H1 (cell line): ENCODE data around the gene CYYR1. TPM values are rescaled to one million over a fixed set of nuclear protein-coding genes. Genes with fewer than 3 reads are reported as not detected.

Experiments
- CTCF ChIA-PET: fragments of 300-600 bp; sonication (Branson Sonifier 250); formaldehyde crosslinking; loops from one replicate; lab custom pipeline; 2021; ENCODE audit not compliant: partially characterized antibody; lab: Charles Lee
- POLR2A ChIA-PET: fragments of 300-600 bp; sonication (Branson Sonifier 250); formaldehyde crosslinking; loops from one replicate; lab custom pipeline; 2021; ENCODE audit warnings: inconsistent platforms; ENCODE audit not compliant: partially characterized antibody; lab: Charles Lee
- DNase-seq, 2 experiments: peaks; one replicate each; pipeline versions ENCODE4 v3.0.0 to v3.0.0-alpha.2; 2010 to 2022; ENCODE audit warnings: low spot score in 2 of 2, low read depth in 1 of 2, mixed read lengths in 1 of 2
- FAIRE-seq: peaks from 2 replicates; lab custom pipeline; 2011; peaks lifted over from hg19 to GRCh38; lab: Jason Lieb, UNC
- H2AFZ ChIP-seq: 2 replicates; pipeline ENCODE4 v1.8.1; 2012; ENCODE audit warnings: low read length, inconsistent platforms
- H2AK5ac ChIP-seq: 2 replicates; pipeline ENCODE4 v1.6.1; 2013; ENCODE audit warnings: low read depth, low read length
- H2BK120ac ChIP-seq: replicated peaks from 2 replicates; pipeline ENCODE3; 2013; ENCODE audit warnings: low read depth, low read length, inconsistent platforms
- H2BK12ac ChIP-seq: 2 replicates; pipeline ENCODE4 v1.6.1; 2013; ENCODE audit warnings: low read depth, low read length
- H2BK15ac ChIP-seq: 2 replicates; pipeline ENCODE4 v1.6.1; 2013; ENCODE audit warnings: low read length
- H2BK20ac ChIP-seq: 2 replicates; pipeline ENCODE4 v1.6.1; 2013; ENCODE audit warnings: low read length
- H2BK5ac ChIP-seq: 2 replicates; pipeline ENCODE4 v1.6.1; 2013; ENCODE audit warnings: low read depth, low read length
- H3K14ac ChIP-seq: 2 replicates; pipeline ENCODE4 v1.6.1; 2013; ENCODE audit warnings: inconsistent platforms; ENCODE audit not compliant: insufficient read length
- H3K18ac ChIP-seq: 2 replicates; pipeline ENCODE4 v1.6.1; 2013; ENCODE audit warnings: low read length; ENCODE audit errors: extremely low read depth
- H3K23ac ChIP-seq: 2 replicates; pipeline ENCODE4 v1.6.1; 2013; ENCODE audit warnings: inconsistent platforms; ENCODE audit not compliant: insufficient read length
- H3K23me2 ChIP-seq: 2 replicates; pipeline ENCODE4 v1.6.1; 2013; ENCODE audit warnings: low read depth, low read length
- H3K27ac ChIP-seq: 2 replicates; pipeline ENCODE4 v1.6.1; 2011; ENCODE audit warnings: low read depth, low read length, inconsistent platforms
- H3K27me3 ChIP-seq, 4 experiments: replicated peaks in 1 of 4; 1 replicate in 1 of 4; 2 replicates in 3 of 4; pipeline versions ENCODE4 v1.6.1 to v1.8.1; 2011 to 2013; ENCODE audit warnings: low read length in 3 of 4, mild to moderate bottlenecking in 3 of 4, inconsistent platforms in 2 of 4, mixed read lengths in 2 of 4, moderate library complexity in 1 of 4; ENCODE audit not compliant: control insufficient read depth in 3 of 4, insufficient read depth in 3 of 4; ENCODE audit errors: extremely low read depth in 1 of 4
- H3K36me3 ChIP-seq, 4 experiments: 2 replicates each; pipeline versions ENCODE4 v1.6.1 to v1.8.1; 2011 to 2013; ENCODE audit warnings: mild to moderate bottlenecking in 4 of 4, low read length in 3 of 4, moderate library complexity in 2 of 4, control low read depth in 1 of 4, inconsistent platforms in 1 of 4; ENCODE audit not compliant: insufficient read depth in 4 of 4, control insufficient read depth in 2 of 4
- H3K4ac ChIP-seq: replicated peaks from 2 replicates; pipeline ENCODE3; 2013; ENCODE audit warnings: low read length, low read depth, mixed read lengths, inconsistent platforms; ENCODE audit not compliant: insufficient read length
- H3K4me1 ChIP-seq, 4 experiments: replicated peaks in 1 of 4; 1 replicate in 1 of 4; 2 replicates in 3 of 4; pipeline versions ENCODE4 v1.6.1 to v1.8.1; 2011 to 2013; ENCODE audit warnings: low read length in 3 of 4, inconsistent platforms in 2 of 4, mixed read lengths in 1 of 4; ENCODE audit not compliant: insufficient read depth in 4 of 4, control insufficient read depth in 3 of 4
- H3K4me2 ChIP-seq, 2 experiments: 2 replicates each; pipeline versions ENCODE4 v1.6.1 to v1.8.1; 2011 to 2013; ENCODE audit warnings: low read depth in 2 of 2, low read length in 2 of 2, control low read depth in 1 of 2, inconsistent platforms in 1 of 2, mild to moderate bottlenecking in 1 of 2; ENCODE audit not compliant: insufficient read depth in 1 of 2
- H3K4me3 ChIP-seq, 4 experiments: fragments of 200-600, 300-600 bp in 1 of 4; sonication (generic), shearing (Covaris generic), sonication (Bioruptor Twin) in 1 of 4; 2 replicates each; pipeline versions ENCODE4 v1.5.1 to v1.8.1; 2011 to 2016; ENCODE audit warnings: low read length in 4 of 4, low read depth in 3 of 4, control low read depth in 2 of 4, inconsistent platforms in 2 of 4, mild to moderate bottlenecking in 2 of 4, mixed read lengths in 1 of 4, moderate library complexity in 1 of 4; ENCODE audit not compliant: insufficient read depth in 2 of 4; ENCODE audit errors: extremely low read depth in 1 of 4
- H3K56ac ChIP-seq: replicated peaks from 2 replicates; pipeline ENCODE3; 2013; ENCODE audit warnings: low read depth, mild to moderate bottlenecking, mixed read lengths, low read length, inconsistent platforms; ENCODE audit not compliant: insufficient read length
- H3K79me1 ChIP-seq: 2 replicates; pipeline ENCODE4 v1.6.1; 2013; ENCODE audit warnings: low read depth, low read length, control low read depth
- H3K79me2 ChIP-seq, 2 experiments: 2 replicates each; pipeline versions ENCODE4 v1.6.1 to v1.8.1; 2012 to 2013; ENCODE audit warnings: low read length in 2 of 2, mild to moderate bottlenecking in 2 of 2, inconsistent platforms in 1 of 2; ENCODE audit not compliant: insufficient read depth in 2 of 2, control insufficient read depth in 1 of 2
- H3K9ac ChIP-seq, 4 experiments: replicated peaks in 1 of 4; 1 replicate in 1 of 4; 2 replicates in 3 of 4; pipeline versions ENCODE4 v1.6.1 to v1.8.1; 2011 to 2013; ENCODE audit warnings: low read depth in 3 of 4, low read length in 3 of 4, control low read depth in 2 of 4, mild to moderate bottlenecking in 2 of 4, moderate library complexity in 2 of 4, inconsistent platforms in 1 of 4; ENCODE audit errors: extremely low read depth in 1 of 4
- H3K9me3 ChIP-seq, 2 experiments: 2 replicates each; pipeline versions ENCODE4 v1.6.1 to v1.8.1; 2012 to 2013; ENCODE audit warnings: mild to moderate bottlenecking in 2 of 2, moderate library complexity in 2 of 2, control low read depth in 1 of 2, inconsistent platforms in 1 of 2, low read depth in 1 of 2, low read length in 1 of 2, mixed read lengths in 1 of 2; ENCODE audit not compliant: insufficient read depth in 2 of 2
- H4K20me1 ChIP-seq, 2 experiments: replicated peaks in 1 of 2; 2 replicates each; pipeline versions ENCODE3 to v1.8.1; 2011 to 2013; ENCODE audit warnings: inconsistent platforms in 2 of 2, low read length in 2 of 2, mild to moderate bottlenecking in 1 of 2; ENCODE audit not compliant: insufficient read depth in 2 of 2, control insufficient read depth in 1 of 2
- H4K5ac ChIP-seq: 2 replicates; pipeline ENCODE4 v1.6.1; 2013; ENCODE audit warnings: low read length, low read depth, mixed read lengths, inconsistent platforms; ENCODE audit not compliant: insufficient read length
- H4K8ac ChIP-seq: 2 replicates; pipeline ENCODE4 v1.8.0; 2013; ENCODE audit warnings: mild to moderate bottlenecking, moderate library complexity, low read length, inconsistent platforms; ENCODE audit not compliant: insufficient read depth; ENCODE audit errors: extremely low read depth
- H4K91ac ChIP-seq: replicated peaks from 2 replicates; pipeline ENCODE3; 2013; ENCODE audit warnings: low read length, mixed read lengths, inconsistent platforms; ENCODE audit not compliant: insufficient read length
- ASH2L ChIP-seq: fragments of 200-600, 300-600 bp; sonication (generic); IDR thresholded peaks from one replicate; pipeline ENCODE4 v1.7.1; 2017; ENCODE audit warnings: low read length
- EP300 ChIP-seq, 2 experiments: IDR thresholded peaks; 1 replicate in 1 of 2; 2 replicates in 1 of 2; pipeline ENCODE4 v1.6.1; 2011 to 2012; ENCODE audit warnings: low read depth in 2 of 2, low read length in 2 of 2, mild to moderate bottlenecking in 2 of 2, borderline replicate concordance in 1 of 2, inconsistent platforms in 1 of 2, moderate library complexity in 1 of 2
- KDM1A ChIP-seq: fragments of 200-600, 300-600 bp; sonication (generic); IDR thresholded peaks from 2 replicates; pipeline ENCODE4 v1.7.1; 2016; ENCODE audit warnings: mild to moderate bottlenecking, low read length, borderline replicate concordance
- KDM5A ChIP-seq: fragments of 200-600 bp; IDR thresholded peaks from 2 replicates; pipeline ENCODE4 v1.7.1; 2012; ENCODE audit warnings: mild to moderate bottlenecking, low read length, inconsistent platforms, mixed read lengths
- NANOG ChIP-seq: IDR thresholded peaks from 2 replicates; pipeline ENCODE4 v1.6.1; 2011; ENCODE audit warnings: low read length, low read depth, mild to moderate bottlenecking, inconsistent platforms; ENCODE audit not compliant: insufficient read depth, poor library complexity, severe bottlenecking
- RAD21 ChIP-seq, 2 experiments: IDR thresholded peaks in 1 of 2; conservative IDR thresholded peaks in 1 of 2; 2 replicates each; pipeline ENCODE4 v1.6.1; 2011; ENCODE audit warnings: low read depth in 2 of 2, low read length in 2 of 2, improper control_type of control experiment in 1 of 2, inconsistent platforms in 1 of 2, mild to moderate bottlenecking in 1 of 2, moderate library complexity in 1 of 2
- RNF2 ChIP-seq: fragments of 200-900, 300-1000 bp; sonication (generic); IDR thresholded peaks from 2 replicates; pipeline ENCODE4 v1.7.1; 2016; ENCODE audit warnings: borderline replicate concordance, low read depth, mild to moderate bottlenecking, antibody characterized with exemption, low read length; ENCODE audit not compliant: poor library complexity, severe bottlenecking; ENCODE audit errors: missing control alignments
- RXRA ChIP-seq: IDR thresholded peaks from 2 replicates; pipeline ENCODE4 v1.6.1; 2011; ENCODE audit warnings: low read depth, mild to moderate bottlenecking, low read length, moderate library complexity; ENCODE audit not compliant: insufficient read depth
- SUZ12 ChIP-seq: fragments of 200-600 bp; sonication (generic); IDR thresholded peaks from 2 replicates; pipeline ENCODE4 v1.6.1; 2012; ENCODE audit warnings: mild to moderate bottlenecking, inconsistent platforms, low read length, moderate library complexity, mixed read lengths
- TBP ChIP-seq: IDR thresholded peaks from 2 replicates; pipeline ENCODE4 v1.6.1; 2011; ENCODE audit warnings: low read depth, low read length, improper control_type of control experiment
- TCF12 ChIP-seq: IDR thresholded peaks from 2 replicates; pipeline ENCODE4 v1.6.1; 2011; ENCODE audit warnings: low read depth, mild to moderate bottlenecking, low read length
- YY1 ChIP-seq: IDR thresholded peaks from 2 replicates; pipeline ENCODE4 v1.6.1; 2011; ENCODE audit warnings: low read depth, mild to moderate bottlenecking, low read length
- WGBS, 2 experiments: shearing (Covaris generic) in 1 of 2; methylation state at CpG; one replicate each; pipeline versions ENCODE4 v1.1.6 to v1.1.7; 2013 to 2015; ENCODE audit warnings: low lambda C conversion rate in 2 of 2, mixed read lengths in 2 of 2, inconsistent platforms in 1 of 2, low coverage in 1 of 2, missing lambda C conversion rate in 1 of 2; ENCODE audit not compliant: insufficient replicate concordance in 2 of 2, insufficient coverage in 1 of 2, insufficient read length in 1 of 2; ENCODE audit errors: extremely low coverage in 1 of 2, missing lambda C conversion rate in 1 of 2; 5-methylcytosine and 5-hydroxymethylcytosine counted together
- polyA plus RNA-seq, 7 experiments: library from polyadenylated mRNA; depleted of rRNA in 3 of 7; stranded (reverse) in 5 of 7; unstranded in 2 of 7; fragments of >200 nt in 5 of 7; fragments of 200-250 nt in 2 of 7; gene quantifications; 1 replicate in 5 of 7; 2 replicates in 1 of 7; 4 replicates in 1 of 7; pipeline versions ENCODE4 v1.2.1 to v1.2.3, GENCODE V29; 2011 to 2013; ENCODE audit warnings: missing spikeins in 2 of 7, mixed read lengths in 2 of 7
- total RNA-seq: library from RNA; stranded (reverse); fragmentation: NEBNext Ultra II Directional; extraction: Animal tissue kit (Norgen Biotek cat#: 25700); gene quantifications from 2 replicates; pipeline ENCODE4 v1.2.1, GENCODE V29; 2021
- TF ChIP-seq, protein P1 (sequence below): IDR thresholded peaks from 2 replicates; pipeline ENCODE4 v1.6.1; 2011; ENCODE audit warnings: low read depth, mild to moderate bottlenecking, low read length; ENCODE audit not compliant: insufficient read depth

CYYR1 gene
- total and polyA plus RNA-seq, 2 of the 8 experiments (the other 6 are each of a cell fraction or from before 2014, with no cell fraction given) = 12.2 to 37.9 TPM

DNA sequence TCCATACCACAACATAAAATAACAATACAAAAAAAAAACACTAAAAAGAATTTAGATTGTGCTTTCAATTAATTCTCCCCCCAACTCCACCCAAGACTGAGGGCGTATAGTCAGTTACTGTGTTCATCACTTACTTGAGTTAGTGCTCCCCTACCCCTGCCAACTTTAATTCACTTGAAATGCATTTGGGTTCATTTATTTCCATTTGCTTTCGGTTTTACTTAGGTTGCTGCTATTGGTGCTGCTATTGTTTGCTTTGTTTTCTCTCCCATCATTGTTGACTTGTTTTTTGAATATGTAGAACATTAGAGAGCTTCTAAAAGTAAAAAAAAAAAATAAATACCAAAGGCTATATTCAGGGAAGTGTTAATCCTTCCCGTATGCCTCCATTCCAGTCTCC is 10.7 kb upstream of the CYYR1 start:
- DNase-seq (no peak), FAIRE-seq (no peak)
- no peak overlapping the region for H3K18ac ChIP-seq
- H3K9ac ChIP-seq = no peak overlapping the region
- H4K91ac ChIP-seq = no peak overlapping the region
- H4K8ac ChIP-seq = no peak overlapping the region
- H2AFZ ChIP-seq = no peak overlapping the region
- no peak overlapping the region for H3K4me2 ChIP-seq
- peaks cover 0 to 3% of the 10 kb centered on the region in 2 experiments; a peak in 1 of 4 replicates for H3K9me3 ChIP-seq
- H2BK5ac ChIP-seq = no peak overlapping the region
- H3K14ac ChIP-seq = no peak overlapping the region
- ChIA-PET POLR2A (no interaction called here), CTCF (no interaction called here)
- no peak overlapping the region for H2AK5ac ChIP-seq
- no peak overlapping the region for H2BK15ac ChIP-seq
- no peak overlapping the region for H4K5ac ChIP-seq
- no peak overlapping the region for H2BK20ac ChIP-seq
- no peak overlapping the region for H2BK120ac ChIP-seq
- H3K4me1 ChIP-seq = no peaks in the 10 kb centered on the region
- no peaks in the 10 kb centered on the region for H3K27me3 ChIP-seq
- H3K23ac ChIP-seq = no peak overlapping the region
- no peak overlapping the region for H3K27ac ChIP-seq
- 74% methylated on average over 3 of the region's 3 CpGs; no CpG with 5 or more reads in 1 of the 2 experiments for WGBS, 2 experiments
- H3K36me3 ChIP-seq = no peaks in the 10 kb centered on the region
- no peaks in the 10 kb centered on the region for H4K20me1 ChIP-seq
- H3K23me2 ChIP-seq = no peaks in the 10 kb centered on the region
- no peak overlapping the region for H2BK12ac ChIP-seq
- H3K4ac ChIP-seq = no peak overlapping the region
- no peaks in the 10 kb centered on the region for H3K79me1 ChIP-seq
- H3K4me3 ChIP-seq = no peak overlapping the region
- H3K79me2 ChIP-seq = no peaks in the 10 kb centered on the region
- H3K56ac ChIP-seq = no peak overlapping the region
- no peak for TF ChIP-seq RXRA
- TF ChIP-seq RNF2 = no peak
- TF ChIP-seq KDM5A = no peak
- no peak for TF ChIP-seq YY1
- TF ChIP-seq ASH2L = no peak
- no peak for TF ChIP-seq SUZ12
- TF ChIP-seq, protein P1, sequence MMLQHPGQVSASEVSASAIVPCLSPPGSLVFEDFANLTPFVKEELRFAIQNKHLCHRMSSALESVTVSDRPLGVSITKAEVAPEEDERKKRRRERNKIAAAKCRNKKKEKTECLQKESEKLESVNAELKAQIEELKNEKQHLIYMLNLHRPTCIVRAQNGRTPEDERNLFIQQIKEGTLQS = no peak
- TF ChIP-seq TCF12 = no peak
- TF ChIP-seq KDM1A = no peak
- TF ChIP-seq EP300 (IDR thresholded peaks at IDR 0.05; ENCODE audit: borderline replicate concordance in 1 of 2, low read depth in 2 of 2, low read length in 2 of 2) = no peak
- TF ChIP-seq NANOG = no peak
- TF ChIP-seq TBP = no peak
- no peak for TF ChIP-seq RAD21 (IDR thresholded peaks at IDR 0.05 in 1 of 2, conservative IDR thresholded peaks at IDR 0.05 in 1 of 2; ENCODE audit: low read depth in 2 of 2, low read length in 2 of 2)
